ENCODE data around the gene ARMC10.
"Not testable (repeated sequence)": the region's sequence is repeated elsewhere in the genome, so short reads cannot be mapped to it uniquely, and the experiment has no call there.

The ARMC10 gene
- total RNA-seq, result 21.7 to 35.9 (median 23.6) reads per million in 4 experiments

DNA sequence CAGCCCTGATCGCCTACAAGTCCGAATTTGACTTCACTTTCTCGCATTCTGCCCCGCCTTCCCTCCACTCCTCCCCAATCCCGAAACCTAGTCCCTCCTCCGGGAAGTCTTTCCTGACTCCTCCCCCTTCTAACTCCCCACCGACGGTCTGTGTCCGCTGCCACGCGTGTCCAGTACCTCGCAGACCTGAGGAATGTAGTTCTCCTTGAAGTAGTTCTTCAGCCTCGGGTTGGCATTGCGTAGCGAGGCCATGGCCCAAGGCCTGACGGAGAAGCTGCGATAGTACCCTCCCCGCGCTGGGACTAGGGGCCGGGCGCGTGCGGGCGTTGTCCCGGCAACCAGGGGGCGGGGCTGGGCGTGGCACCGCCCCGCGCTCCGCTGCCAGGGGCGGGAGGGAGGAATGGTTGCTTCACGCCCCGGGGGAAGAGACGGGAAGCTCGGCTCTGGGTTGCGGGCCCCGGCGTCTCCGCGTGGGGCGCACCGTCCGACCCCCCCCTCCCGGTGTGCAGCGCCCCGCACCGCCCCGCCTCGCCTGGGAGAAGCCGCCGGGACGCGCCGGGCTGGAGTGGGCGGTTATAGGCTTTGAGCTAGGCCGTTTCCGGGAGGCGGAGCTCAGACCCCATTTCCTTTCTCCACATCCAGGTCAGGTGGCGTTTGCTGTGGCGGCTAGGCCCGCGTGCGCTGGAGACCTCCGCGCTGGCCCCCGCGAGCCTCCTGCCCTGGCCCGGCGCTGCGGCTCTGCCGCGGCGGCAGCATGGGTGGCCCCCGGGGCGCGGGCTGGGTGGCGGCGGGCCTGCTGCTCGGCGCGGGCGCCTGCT lies at the start of gene ARMC10, which contains the start of gene FBXL13:
TSS of gene ARMC10 (plus strand) at position 622 of the 818 bp plus-strand sequence. CDS start at position 755, 133 bp downstream.
TSS of gene FBXL13 (minus strand) at position 278 of the 818 bp plus-strand sequence.
- peak; percentile 86 for DNase-seq

DNA sequence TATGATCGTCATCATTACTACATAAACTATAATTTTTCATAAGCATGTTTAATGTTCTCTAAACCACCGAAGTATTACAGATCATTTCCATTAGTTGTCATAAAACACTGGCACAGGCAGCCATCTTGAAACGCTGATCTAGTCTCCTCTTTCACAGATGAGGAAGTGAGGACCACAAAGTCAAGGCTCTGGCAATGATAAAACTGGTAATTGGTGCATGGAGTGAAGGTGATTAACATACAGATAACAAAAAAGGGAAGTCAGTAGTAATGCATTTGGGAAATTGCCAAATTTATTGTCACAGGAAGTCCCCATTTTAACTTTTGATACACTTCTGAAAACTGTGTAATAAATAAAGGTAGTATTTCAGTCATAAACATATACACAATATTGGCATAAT lies 49.6 kb upstream of the ARMC10 start:
- DNase-seq, result no peak

- no peak for DNase-seq
These were observed 43.9 kb upstream of the ARMC10 start for GRCh38 chr7:103031024-103031423.

DNA sequence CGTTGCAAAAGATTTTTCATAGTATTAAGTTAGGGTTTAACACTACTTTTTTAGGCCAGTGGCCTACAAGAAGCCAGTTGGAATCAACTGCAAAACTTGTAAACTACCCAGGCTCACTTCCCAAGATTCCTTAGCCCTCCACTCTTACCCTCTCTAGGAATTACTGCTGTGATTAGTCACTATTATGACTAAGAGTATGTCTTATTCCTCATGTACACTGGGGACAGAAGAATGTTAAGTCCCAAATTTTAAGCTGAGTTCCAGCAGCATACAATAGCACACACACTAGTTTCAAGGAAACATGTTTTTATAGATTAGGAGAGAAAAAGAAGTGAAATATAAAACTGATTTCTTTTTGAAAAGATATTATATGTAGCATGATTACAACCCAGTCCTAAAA lies 43.2 kb upstream of the ARMC10 start:
- no peak for DNase-seq

- not testable (repeated sequence) for DNase-seq
These were observed 40.6 kb upstream of the ARMC10 start for GRCh38 chr7:103034318-103034717.

DNA sequence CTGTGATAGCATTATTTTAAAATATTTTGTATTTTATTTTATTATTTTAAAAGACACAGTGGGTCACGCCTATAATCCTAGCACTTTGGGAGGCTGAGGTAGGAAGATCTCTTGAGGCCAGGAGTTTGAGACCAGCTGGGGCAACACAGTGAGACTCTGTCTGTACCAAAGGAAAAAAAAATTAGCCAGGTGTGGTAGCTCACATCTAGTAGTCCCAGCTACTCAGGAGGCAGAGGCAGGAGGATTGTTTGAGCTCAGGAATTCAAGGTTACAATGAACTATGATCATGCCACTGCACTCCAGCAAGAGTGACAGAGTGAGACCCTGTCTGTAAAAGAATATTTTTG lies 37.5 kb upstream of the ARMC10 start:
- no peak for DNase-seq

DNA sequence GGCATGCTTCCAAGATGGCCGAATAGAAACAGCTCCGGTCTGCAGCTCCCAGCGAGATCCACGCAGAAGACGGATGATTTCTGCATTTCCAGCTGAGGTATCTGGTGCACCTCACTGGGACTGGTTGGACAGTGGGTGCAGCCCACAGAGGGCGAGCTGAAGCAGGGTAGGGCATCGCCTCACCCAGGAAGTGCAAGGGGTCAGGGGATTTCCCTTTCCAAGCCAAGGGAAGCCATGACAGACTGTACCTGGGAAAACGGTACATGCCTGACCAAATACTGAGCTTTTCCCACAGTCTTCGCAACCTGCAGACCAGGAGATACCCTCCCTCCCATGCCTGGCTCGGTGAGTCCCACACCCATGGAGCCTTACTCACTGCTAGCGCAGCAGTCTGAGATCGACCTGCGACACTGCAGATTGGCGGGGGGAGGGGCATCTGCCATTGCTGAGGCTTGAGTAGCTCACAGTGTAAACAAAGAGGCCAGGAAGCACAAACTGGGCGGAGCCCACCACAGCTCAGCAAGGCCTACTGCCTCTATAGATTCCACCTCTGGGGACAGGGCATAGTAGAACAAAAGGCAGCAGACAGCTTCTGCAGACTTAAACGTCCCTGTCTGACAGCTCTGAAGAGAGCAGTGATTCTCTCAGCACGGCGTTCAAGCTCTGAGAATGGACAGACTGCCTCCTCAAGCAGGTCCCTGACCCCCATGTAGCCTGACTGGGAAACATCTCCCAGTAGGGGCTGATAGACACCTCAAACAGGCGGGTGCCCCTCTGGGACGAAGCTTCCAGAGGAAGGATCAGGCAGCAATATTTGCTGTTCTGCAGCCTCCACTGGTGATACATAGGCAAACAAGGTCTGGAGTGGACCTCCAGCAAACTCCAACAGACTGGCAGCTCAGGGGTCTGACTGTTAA lies 36.9 kb upstream of the ARMC10 start:
- not testable (repeated sequence) for DNase-seq

DNA sequence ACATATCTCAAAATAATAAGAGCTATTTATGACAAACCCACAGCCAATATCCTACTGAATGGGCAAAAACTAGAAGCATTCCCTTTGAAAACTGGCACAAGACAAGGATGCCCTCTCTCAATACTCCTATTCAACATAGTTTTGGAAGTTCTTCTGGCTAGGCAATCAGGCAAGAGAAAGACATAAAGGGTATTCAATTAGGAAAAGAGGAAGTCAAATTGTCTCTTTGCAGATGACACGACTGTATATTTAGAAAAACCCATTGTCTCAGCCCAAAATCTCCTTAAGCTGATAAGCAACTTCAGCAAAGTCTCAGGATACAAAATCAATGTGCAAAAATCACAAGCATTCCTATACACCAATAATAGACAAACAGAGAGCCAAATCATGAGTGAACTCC lies 33.1 kb upstream of the ARMC10 start:
- not testable (repeated sequence) for DNase-seq

- no peak for DNase-seq
These were observed 26.1 kb upstream of the ARMC10 start for GRCh38 chr7:103048833-103049232.

- no peak for DNase-seq
These were observed 23.4 kb upstream of the ARMC10 start for GRCh38 chr7:103051519-103051918.

DNA sequence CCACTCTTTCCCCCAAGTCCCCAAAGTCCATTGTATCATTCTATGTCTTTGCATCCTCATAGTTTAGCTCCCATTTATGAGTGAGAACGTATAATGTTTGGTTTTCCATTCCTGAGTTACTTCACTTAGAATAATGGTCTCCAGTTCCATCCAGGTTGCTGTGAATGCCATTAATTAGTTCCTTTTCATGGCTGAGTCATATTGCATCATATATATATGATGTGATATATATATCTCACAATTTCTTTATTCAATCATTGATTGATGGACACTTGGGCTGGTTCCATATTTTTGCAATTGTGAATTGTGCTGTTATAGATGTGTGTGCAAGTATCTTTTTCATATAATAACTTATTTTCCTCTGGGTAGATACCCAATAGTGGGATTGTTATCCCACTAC lies 18.9 kb upstream of the ARMC10 start:
- DNase-seq, result not testable (repeated sequence)

- DNase-seq, result no peak
These were observed 16.8 kb upstream of the ARMC10 start for GRCh38 chr7:103058122-103058521.

- DNase-seq, result no peak
These were observed 15.5 kb upstream of the ARMC10 start for GRCh38 chr7:103059471-103059870.

GRCh38 chr7:103063895-103064294 lies 11.0 kb upstream of the ARMC10 start:
- no peak for DNase-seq

- DNase-seq, result peak; percentile 18
These were observed 9.3 kb upstream of the ARMC10 start for GRCh38 chr7:103065667-103066066.

DNA sequence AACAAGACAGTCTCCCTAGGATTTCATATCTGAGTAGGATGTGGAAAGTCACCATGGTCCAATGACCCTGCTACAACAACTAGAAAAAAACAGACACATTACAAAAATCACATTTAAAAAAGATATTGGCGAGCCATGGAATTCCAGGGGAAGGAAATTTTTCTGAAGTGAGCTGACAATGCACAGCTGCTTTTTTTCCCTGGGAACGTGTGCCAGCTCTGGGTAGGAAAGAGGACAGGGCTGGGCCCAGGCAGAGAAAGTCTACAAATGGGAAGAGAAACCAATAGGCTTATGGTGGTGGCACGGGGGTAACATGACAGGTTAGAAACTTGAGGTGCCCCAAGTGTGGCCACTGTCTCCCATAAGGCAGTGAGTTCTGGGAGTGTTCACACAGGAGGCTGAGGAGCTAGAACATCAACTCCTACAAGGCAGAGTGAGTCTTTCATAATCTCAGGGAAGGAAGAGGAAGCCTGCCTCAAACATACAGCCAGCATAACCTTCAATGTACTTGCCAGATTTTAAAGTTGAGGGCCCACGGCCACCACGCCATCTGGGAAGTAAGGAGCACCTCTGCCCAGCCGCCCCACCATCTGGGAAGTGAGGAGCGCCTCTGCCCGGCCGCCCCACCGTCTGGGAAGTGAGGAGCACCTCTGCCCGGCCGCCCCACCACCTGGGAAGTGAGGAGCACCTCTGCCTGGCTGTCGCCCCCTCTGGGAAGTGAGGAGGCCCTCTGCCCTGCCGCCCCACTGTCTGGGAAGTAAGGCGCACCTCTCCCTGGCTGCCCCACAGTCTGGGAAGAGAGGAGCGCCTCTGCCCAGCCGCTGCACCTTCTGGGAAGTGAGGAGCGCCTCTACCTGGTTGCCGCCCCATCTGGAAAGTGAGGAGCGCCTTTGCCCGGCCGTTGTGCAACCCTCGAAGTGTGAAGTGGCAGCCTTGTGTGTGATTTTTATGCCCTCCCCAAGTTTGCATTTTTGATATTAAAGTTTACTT lies 6.2 kb upstream of the ARMC10 start:
- no peak for DNase-seq

- DNase-seq, result no peak
These were observed 3.9 kb upstream of the ARMC10 start for GRCh38 chr7:103071000-103071399.

- DNase-seq, result no peak
These were observed 886 bp upstream of the ARMC10 start for GRCh38 chr7:103073989-103074518.

GRCh38 chr7:103075337-103075918 lies 488 bp downstream of the ARMC10 start:
- DNase-seq, result peak; percentile 61

DNA sequence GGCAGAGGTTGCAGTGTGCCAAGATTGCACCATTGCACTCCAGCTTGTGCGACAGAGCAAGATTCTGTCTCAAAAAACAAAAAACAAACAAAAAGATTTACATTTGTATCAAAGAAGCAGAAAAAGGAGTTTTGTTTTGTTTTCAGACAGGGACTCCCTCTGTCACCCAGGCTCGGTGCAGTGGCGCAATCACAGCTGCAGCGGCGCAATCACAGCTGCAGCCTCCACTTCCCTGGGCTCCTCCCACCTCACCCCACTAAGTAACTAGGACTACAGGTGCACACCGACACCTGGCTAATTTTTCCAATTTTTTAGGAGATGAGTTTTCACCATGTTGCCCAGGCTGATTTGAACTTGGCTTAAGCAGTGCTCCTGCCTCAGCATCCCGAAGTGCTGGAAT lies 1.8 kb downstream of the ARMC10 start:
- DNase-seq, result no peak

GRCh38 chr7:103077318-103077717 lies 2.4 kb downstream of the ARMC10 start:
- DNase-seq, result no peak

- not testable (repeated sequence) for DNase-seq
These were observed 3.3 kb downstream of the ARMC10 start for GRCh38 chr7:103078226-103078625.
